ENCODE data around the gene CCDC142.

DNA sequence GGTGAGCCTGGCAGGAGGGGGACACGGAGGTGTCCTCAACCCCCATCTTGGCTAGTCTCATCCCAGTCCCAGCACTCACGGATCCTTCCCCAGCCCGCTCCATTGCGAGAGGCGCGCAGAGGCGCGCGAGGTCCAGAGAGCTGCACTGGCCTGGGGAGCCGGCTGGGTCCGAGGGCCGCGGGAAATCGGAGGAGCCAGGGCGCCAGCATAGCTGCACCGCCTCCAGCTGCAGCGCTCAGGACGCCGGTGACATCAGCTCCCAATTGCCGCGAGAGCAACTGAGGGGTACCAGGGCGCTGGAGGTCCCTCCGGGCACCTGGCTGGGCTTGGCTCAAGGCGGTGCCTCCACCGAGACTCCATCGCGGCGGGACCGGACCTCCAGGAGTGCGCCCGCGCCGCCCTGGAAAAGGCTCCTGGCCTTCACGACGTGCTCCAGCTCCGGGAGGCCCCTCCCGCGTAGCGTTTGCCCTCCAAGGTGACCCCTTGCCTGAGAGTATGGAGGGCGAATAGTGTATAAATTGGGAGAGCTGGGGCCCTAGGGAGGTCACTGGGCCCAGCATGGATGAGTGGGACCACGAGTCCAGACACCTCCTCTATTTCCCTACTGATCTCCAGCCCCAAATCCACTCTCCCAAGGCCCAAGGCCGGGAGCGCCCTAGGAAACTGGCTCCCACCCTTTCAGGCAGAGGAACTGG lies 46.5 kb downstream of the CCDC142 start:
- TF ChIP-seq CTCF (IDR thresholded peaks at IDR 0.05) = no peak
- TF ChIP-seq POLR2A (IDR thresholded peaks at IDR 0.05) = no peak

Measured in Peyer's patch (tissue), 4 donors.